Adrenal gland (tissue), 12 donors: Measurements from ENCODE around the gene FRMD8. TPM values are rescaled to one million over a fixed set of nuclear protein-coding genes. Genes with fewer than 3 reads are reported as not detected.

Experiments
- DNase-seq, 7 donors: peaks; one replicate each; pipeline ENCODE4 v3.0.0-alpha.2; 2019 to 2020
- H3K27ac ChIP-seq, 5 donors: fragments of 200-600 bp; sonication (generic) in 4 of 5; 1 replicate in 3 of 5; 2 replicates in 2 of 5; pipeline versions ENCODE4 v1.5.1 to v1.8.0; 2016 to 2020; ENCODE audit warnings: mild to moderate bottlenecking in 1 of 5
- H3K27me3 ChIP-seq: fragments of 200-600 bp; 2 replicates; pipeline ENCODE4 v1.8.0; 2021
- H3K36me3 ChIP-seq, 2 donors: fragments of 200-600 bp; replicated peaks in 1 of 2; 1 replicate in 1 of 2; 2 replicates in 1 of 2; pipeline versions ENCODE4 v1.5.1 to v1.8.0; 2018 to 2022
- H3K4me1 ChIP-seq, 2 donors: fragments of 200-600 bp; replicated peaks in 1 of 2; 1 replicate in 1 of 2; 2 replicates in 1 of 2; pipeline versions ENCODE4 v1.5.1 to v1.8.0; 2018 to 2021
- H3K4me3 ChIP-seq, 4 donors: fragments of 200-600 bp; sonication (generic) in 3 of 4; one replicate each; pipeline ENCODE4 v1.5.1; 2016 to 2018
- H3K9me3 ChIP-seq, 3 donors: fragments of 200-600 bp; sonication (generic) in 1 of 3; replicated peaks in 1 of 3; 1 replicate in 2 of 3; 2 replicates in 1 of 3; pipeline versions ENCODE4 v1.5.1 to v1.8.0; 2016 to 2021
- CTCF ChIP-seq, 6 experiments: fragments of 450-650 bp in 4 of 6; fragments of 200-600 bp in 2 of 6; sonication (generic) in 1 of 6; IDR thresholded peaks; 1 replicate in 5 of 6; 2 replicates in 1 of 6; pipeline versions ENCODE4 v1.5.1 to v1.8.0; 2016 to 2021; ENCODE audit warnings: antibody characterized with exemption in 6 of 6, mild to moderate bottlenecking in 2 of 6, moderate library complexity in 1 of 6
- POLR2A ChIP-seq, 2 donors: fragments of 450-650 bp; IDR thresholded peaks; one replicate each; pipeline ENCODE4 v1.6.1; 2017; ENCODE audit warnings: antibody characterized with exemption in 2 of 2, mild to moderate bottlenecking in 2 of 2, moderate library complexity in 1 of 2
- WGBS, 4 donors: extraction: QIAGEN DNeasy Blood & Tissue Kit in 2 of 4; methylation state at CpG; one replicate each; pipeline versions ENCODE4 v1.1.5 to v1.1.7; 2013 to 2017; 5-methylcytosine and 5-hydroxymethylcytosine counted together
- intact Hi-C, 2 donors: fragments of 100-400 bp; cut with DNase I; formaldehyde crosslinking; loops; one replicate each; pipeline versions ENCODE4 v1.14.1 to v1.15.0; 2022 to 2023
- polyA plus RNA-seq, 3 donors: library from polyadenylated mRNA; stranded (reverse); fragments of 200-250 nt in 2 of 3; fragments of 350-450 nt in 1 of 3; fragmentation: Illumina TruSeq in 1 of 3; extraction: RNeasy Lipid Tissue Mini Kit (QIAGEN cat#74804) in 1 of 3; gene quantifications; one replicate each; pipeline ENCODE4 v1.2.3, GENCODE V29; 2013 to 2014
- total RNA-seq, 9 donors: library from RNA; depleted of rRNA in 4 of 9; stranded (reverse); fragments of >200 nt in 4 of 9; fragments of 120-200 nt in 1 of 9; fragmentation: NEBNext Ultra II Directional in 1 of 9; extraction: Animal tissue kit (Norgen Biotek cat#: 25700) in 1 of 9; gene quantifications; one replicate each; pipeline versions ENCODE4 v1.1.0 to v1.2.4, GENCODE V29; 2013 to 2023
- donor health status: healthy with polysubstance abuse.
- donor health status: Bipolar disorder and iron deficiency.
- donor health status: DM: yes; HTN: yes; CAD: no.
- donor health status: DM: no; HTN: no; CAD: no.
- donor health status: DM: no; HTN: no; CAD: no.
- donor health status: DM: yes; HTN: yes; CAD: no.

Gene FRMD8
- total and polyA plus RNA-seq, 12 donors: 5.3 to 52.1 (median 33.9) TPM

GRCh38 chr11:65355776-65356393, 30.6 kb upstream of the FRMD8 start:
- Histone ChIP-seq H3K36me3 (peaks cover 0 to 20% of the 10 kb centered on the region in 2 donors), H3K4me3 (peak overlapping the region in 2 of 4 donors; percentile 41 to 79), H3K4me1 (peaks cover 17 to 22% of the 10 kb centered on the region in 2 donors), H3K27me3 (no peaks in the 10 kb centered on the region), H3K9me3 (no peaks in the 10 kb centered on the region), H3K27ac (peak overlapping the region in 1 of 5 donors; percentile 52)
- WGBS, 4 donors: 40 to 55% (median 42%) methylated on average over 14 to 35 of the region's 35 CpGs
- intact Hi-C loops: loop anchor here in 1 of 2 donors (5.0 kb wide), 1 partner anchor 156 kb away; no protein-coding TSS in a partner anchor
- no peak for TF ChIP-seq CTCF (IDR thresholded peaks at IDR 0.05)
- TF ChIP-seq POLR2A (IDR thresholded peaks at IDR 0.05): no peak
- DNase-seq: peak in 6 of 7 donors; percentile 47 to 80 (median 59)

- WGBS, 4 donors: 90 to 98% (median 91%) methylated on average over 11 to 30 of the region's 30 CpGs
- Histone ChIP-seq H3K4me3 (no peak overlapping the region), H3K27ac (no peak overlapping the region), H3K4me1 (peaks cover 17 to 22% of the 10 kb centered on the region in 2 donors), H3K9me3 (no peaks in the 10 kb centered on the region), H3K36me3 (peaks cover 0 to 14% of the 10 kb centered on the region in 2 donors), H3K27me3 (no peaks in the 10 kb centered on the region)
- no peak for DNase-seq
- no peak for TF ChIP-seq CTCF (IDR thresholded peaks at IDR 0.05)
- no peak for TF ChIP-seq POLR2A (IDR thresholded peaks at IDR 0.05)
- intact Hi-C loops: loop anchor here in 1 of 2 donors (5.0 kb wide), 1 partner anchor 156 kb away; no protein-coding TSS in a partner anchor
Measured at GRCh38 chr11:65356394-65356972, 30.0 kb upstream of the FRMD8 start.

GRCh38 chr11:65357856-65358356, 28.5 kb upstream of the FRMD8 start:
- WGBS, 4 donors: 74 to 81% (median 79%) methylated on average over 8 of the region's 8 CpGs
- Histone ChIP-seq H3K4me1 (peaks cover 17 to 22% of the 10 kb centered on the region in 2 donors), H3K36me3 (no peaks in the 10 kb centered on the region), H3K9me3 (no peaks in the 10 kb centered on the region), H3K27me3 (no peaks in the 10 kb centered on the region), H3K27ac (no peak overlapping the region), H3K4me3 (no peak overlapping the region)
- peak in 1 of 7 donors; percentile 24 for DNase-seq
- intact Hi-C loops: loop anchor here in 1 of 2 donors (5.0 kb wide), 1 partner anchor 154 kb away; no protein-coding TSS in a partner anchor
- TF ChIP-seq CTCF (IDR thresholded peaks at IDR 0.05): no peak
- no peak for TF ChIP-seq POLR2A (IDR thresholded peaks at IDR 0.05)

GRCh38 chr11:65362320-65362931, 24.0 kb upstream of the FRMD8 start:
- no peak overlapping the region for H3K27ac ChIP-seq
- no peak for TF ChIP-seq POLR2A (IDR thresholded peaks at IDR 0.05)
- no peak for TF ChIP-seq CTCF (IDR thresholded peaks at IDR 0.05)
- H3K27me3 ChIP-seq: no peaks in the 10 kb centered on the region
- H3K4me3 ChIP-seq: no peak overlapping the region
- 75 to 83% (median 79%) methylated on average over 10 of the region's 10 CpGs for WGBS, 4 donors
- no peak for DNase-seq
- intact Hi-C loops: no loop called here
- H3K9me3 ChIP-seq: no peaks in the 10 kb centered on the region
- H3K4me1 ChIP-seq: peaks cover 7 to 16% of the 10 kb centered on the region in 2 donors
- H3K36me3 ChIP-seq: no peaks in the 10 kb centered on the region
